Measurements from ENCODE around the gene DLG2. TPM values are rescaled to one million over a fixed set of nuclear protein-coding genes. Genes with fewer than 3 reads are reported as not detected.

Gene DLG2
- total RNA-seq, 4 donors from 2014 or later = 37.9 to 71.5 (median 44.9) TPM

- no peaks in the 10 kb centered on the region for H3K4me1 ChIP-seq
- TF ChIP-seq CTCF (IDR thresholded peaks at IDR 0.05) (no peak), POLR2AphosphoS5 (IDR thresholded peaks at IDR 0.05) (no peak), POLR2A (IDR thresholded peaks at IDR 0.05) (no peak), EP300 (IDR thresholded peaks at IDR 0.05) (no peak)
- H3K36me3 ChIP-seq = no peaks in the 10 kb centered on the region
- H3K9me3 ChIP-seq = peaks cover 6% of the 10 kb centered on the region
- no peaks in the 10 kb centered on the region for H3K27me3 ChIP-seq
- H3K27ac ChIP-seq = no peak overlapping the region
- WGBS = 52% methylated on average over 1 of the region's 1 CpG
- H3K4me3 ChIP-seq = no peak overlapping the region
- DNase-seq (ENCODE audit: low spot score in 2 of 2) = no peak
Measured at GRCh38 chr11:85530634-85531033, 96.5 kb downstream of the DLG2 start.

- Histone ChIP-seq H3K27me3 (no peaks in the 10 kb centered on the region), H3K27ac (no peak overlapping the region)
Measured at GRCh38 chr11:85526564-85526963, 100.6 kb downstream of the DLG2 start.

GRCh38 chr11:85525686-85526085 lies 101.5 kb downstream of the DLG2 start:
- Histone ChIP-seq H3K9me3 (peaks cover 13% of the 10 kb centered on the region), H3K4me3 (no peak overlapping the region), H3K27me3 (no peaks in the 10 kb centered on the region), H3K27ac (no peak overlapping the region), H3K4me1 (no peaks in the 10 kb centered on the region), H3K36me3 (no peaks in the 10 kb centered on the region)
- WGBS = 69% methylated on average over 3 of the region's 3 CpGs
- no peak for TF ChIP-seq CTCF (IDR thresholded peaks at IDR 0.05)
- no peak for TF ChIP-seq POLR2A (IDR thresholded peaks at IDR 0.05)
- no peak for DNase-seq (ENCODE audit: low spot score in 2 of 2)

More at GRCh38 chr11:85526564-85526963, 100.6 kb downstream of the DLG2 start:
- Histone ChIP-seq H3K9me3 (peaks cover 13% of the 10 kb centered on the region), H3K4me3 (no peak overlapping the region), H3K4me1 (no peaks in the 10 kb centered on the region), H3K36me3 (no peaks in the 10 kb centered on the region)
- no peak for DNase-seq (ENCODE audit: low spot score in 2 of 2)
- no peak for TF ChIP-seq EP300 (IDR thresholded peaks at IDR 0.05)
- TF ChIP-seq CTCF (IDR thresholded peaks at IDR 0.05) = no peak
- no peak for TF ChIP-seq POLR2AphosphoS5 (IDR thresholded peaks at IDR 0.05)
- no peak for TF ChIP-seq POLR2A (IDR thresholded peaks at IDR 0.05)

- DNase-seq (ENCODE audit: low spot score in 2 of 2) = no peak
- no peaks in the 10 kb centered on the region for H3K27me3 ChIP-seq
- peaks cover 5% of the 10 kb centered on the region for H3K9me3 ChIP-seq
- H3K4me3 ChIP-seq = no peak overlapping the region
- no peaks in the 10 kb centered on the region for H3K4me1 ChIP-seq
- no peak overlapping the region for H3K27ac ChIP-seq
- TF ChIP-seq POLR2A (IDR thresholded peaks at IDR 0.05) (no peak), POLR2AphosphoS5 (IDR thresholded peaks at IDR 0.05) (no peak), EP300 (IDR thresholded peaks at IDR 0.05) (no peak), CTCF (IDR thresholded peaks at IDR 0.05) (no peak)
- H3K36me3 ChIP-seq = no peaks in the 10 kb centered on the region
Measured at GRCh38 chr11:85517272-85517671, 109.9 kb downstream of the DLG2 start.

GRCh38 chr11:85495918-85496317 lies 131.2 kb downstream of the DLG2 start:
- no peak for TF ChIP-seq POLR2A (IDR thresholded peaks at IDR 0.05)
- TF ChIP-seq CTCF (IDR thresholded peaks at IDR 0.05) = no peak
- TF ChIP-seq EP300 (IDR thresholded peaks at IDR 0.05) = no peak
- TF ChIP-seq POLR2AphosphoS5 (IDR thresholded peaks at IDR 0.05) = no peak
- Histone ChIP-seq H3K27ac (no peak overlapping the region), H3K9me3 (no peaks in the 10 kb centered on the region), H3K27me3 (no peaks in the 10 kb centered on the region), H3K4me3 (no peak overlapping the region), H3K4me1 (no peaks in the 10 kb centered on the region), H3K36me3 (no peaks in the 10 kb centered on the region)
- 96% methylated on average over 5 of the region's 5 CpGs for WGBS
- no peak for DNase-seq (ENCODE audit: low spot score in 2 of 2)

Measured in suprapubic skin (tissue), 4 donors.